ENCODE data around the gene TCF15. TPM values are rescaled to one million over a fixed set of nuclear protein-coding genes. Genes with fewer than 3 reads are reported as not detected.

The TCF15 gene
- polyA plus RNA-seq, 2 of the 4 experiments (the other 2 are of a cell fraction) = not detected

- H3K27ac ChIP-seq = peak overlapping the region; percentile 98
- ChIA-PET CTCF (interaction anchor here (1.0 to 5.2 kb wide), 7 partner anchors 8 to 93 kb away, joined by 3 to 60 read pairs (median 4); no protein-coding TSS in a partner anchor), POLR2A (no interaction called here)
- H3K4me3 ChIP-seq = no peak overlapping the region; the same call in 2 of the 3 replicates
- peaks cover 39% of the 10 kb centered on the region for H3K4me1 ChIP-seq
- H3K4me2 ChIP-seq = peak overlapping the region; percentile 81
- no peak for FAIRE-seq
- no peak for DNase-seq (ENCODE audit: low read depth in 1 of 2, low spot score in 1 of 2)
- 94% methylated on average over 3 of the region's 3 CpGs for WGBS (ENCODE audit: missing lambda C conversion rate)
- no peak for TF ChIP-seq NPAS2 (CRISPR knock-in tag; IDR thresholded peaks at IDR 0.05; ENCODE audit: borderline replicate concordance)
- no peak for TF ChIP-seq CHD4 (IDR thresholded peaks at IDR 0.05; ENCODE audit: borderline replicate concordance)
- no peak for TF ChIP-seq RNF2 (IDR thresholded peaks at IDR 0.05; ENCODE audit: borderline replicate concordance, low read depth)
- ATAC-seq = no peak
- no peaks in the 10 kb centered on the region for H3K9me3 ChIP-seq
Measured at GRCh38 chr20:654417-654750, 44.3 kb upstream of the TCF15 start.

DNA sequence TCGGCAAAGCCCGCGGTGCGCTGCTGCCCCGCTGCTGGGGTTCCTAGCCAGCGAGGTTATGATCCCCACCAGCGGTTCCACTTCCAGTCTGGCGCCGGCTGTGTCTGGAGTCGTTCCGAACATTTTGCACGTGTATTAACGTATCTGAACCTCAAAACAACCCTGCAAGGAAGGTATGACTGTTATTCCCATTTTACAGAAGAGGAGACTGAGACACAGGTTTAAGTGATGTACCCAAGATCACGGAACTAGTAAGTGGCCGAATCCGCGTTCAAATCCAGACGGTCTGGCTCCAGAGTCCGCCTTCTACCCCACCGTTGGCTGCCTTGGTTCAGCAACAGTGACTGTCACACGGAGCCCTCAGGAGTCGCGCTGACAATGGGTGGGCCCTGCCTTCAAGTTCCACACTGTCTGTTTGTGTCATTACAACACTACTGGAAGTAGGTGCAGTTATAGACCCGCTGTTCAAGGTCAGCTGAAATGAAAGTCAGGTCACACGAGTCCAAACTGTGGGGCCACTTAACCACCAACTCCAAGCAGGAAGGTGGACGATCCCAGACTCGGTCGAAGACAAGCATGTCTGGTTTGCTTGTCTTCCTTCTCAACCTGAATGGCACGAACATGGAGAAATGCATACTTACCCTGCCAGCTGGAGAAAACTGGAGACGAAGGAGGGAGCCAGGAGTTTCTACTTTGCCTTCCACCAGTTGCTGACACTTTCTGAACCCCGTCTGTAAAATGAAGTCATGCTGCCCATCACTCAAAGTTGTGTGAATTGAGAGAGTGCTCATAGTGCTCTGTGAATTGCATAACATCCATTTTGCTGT lies 43.7 kb upstream of the TCF15 start:
- ChIA-PET CTCF (interaction anchor here (1.0 to 5.2 kb wide), 5 partner anchors 9 to 92 kb away, joined by 3 to 60 read pairs (median 4); no protein-coding TSS in a partner anchor), POLR2A (no interaction called here)
- H3K4me3 ChIP-seq = peak overlapping the region; percentile 87
- DNase-seq (ENCODE audit: low read depth in 1 of 2, low spot score in 1 of 2) = peak in 1 of 2 experiments; percentile 52
- H3K4me1 ChIP-seq = peaks cover 34% of the 10 kb centered on the region
- no peak for ATAC-seq
- H3K4me2 ChIP-seq = peak overlapping the region; percentile 81
- 19% methylated on average over 28 of the region's 31 CpGs for WGBS (ENCODE audit: missing lambda C conversion rate)
- H3K27ac ChIP-seq = peak overlapping the region; percentile 98
- FAIRE-seq = no peak
- no peaks in the 10 kb centered on the region for H3K9me3 ChIP-seq
- TF ChIP-seq HDAC2 (IDR thresholded peaks at IDR 0.05) (peak; percentile 92), HOXB5 (CRISPR knock-in tag; IDR thresholded peaks at IDR 0.05) (no peak; the same call in 1 of the 2 replicates), RNF2 (IDR thresholded peaks at IDR 0.05; ENCODE audit: borderline replicate concordance, low read depth) (no peak), EHMT2 (IDR thresholded peaks at IDR 0.05; ENCODE audit: low read depth) (no peak), PHF8 (IDR thresholded peaks at IDR 0.05; ENCODE audit: borderline replicate concordance, low read depth) (peak; percentile 41; the same call in 1 of the 2 replicates), CHD4 (IDR thresholded peaks at IDR 0.05; ENCODE audit: borderline replicate concordance) (peak; percentile 96), GATA3 (IDR thresholded peaks at IDR 0.05; ENCODE audit: borderline replicate concordance) (no peak), CEBPB (IDR thresholded peaks at IDR 0.05) (peak; percentile 11 to 41; a peak in 1 of 4 replicates), HMGXB4 (CRISPR knock-in tag; IDR thresholded peaks at IDR 0.05; ENCODE audit: borderline replicate concordance) (peak; percentile 86), KDM1A (IDR thresholded peaks at IDR 0.05; ENCODE audit: low read depth) (peak; percentile 99), JUN (IDR thresholded peaks at IDR 0.05) (no peak; a peak in 1 of 5 replicates), HOXA7 (CRISPR knock-in tag; IDR thresholded peaks at IDR 0.05) (0 out of 2 replicates have a peak, but pooled peaks have one; percentile 61), BHLHE40 (IDR thresholded peaks at IDR 0.05; ENCODE audit: low read depth, low read length) (no peak), MAFK (IDR thresholded peaks at IDR 0.05; ENCODE audit: partially characterized antibody) (peak; percentile 36), FOSB (CRISPR knock-in tag; IDR thresholded peaks at IDR 0.05) (peak; percentile 75), FOSL2 (IDR thresholded peaks at IDR 0.05) (no peak), FOSL2 (CRISPR knock-in tag; IDR thresholded peaks at IDR 0.05) (no peak), POLR2A (IDR thresholded peaks at IDR 0.05; ENCODE audit: low read length) (peak; percentile 76), HOXB13 (CRISPR knock-in tag; IDR thresholded peaks at IDR 0.05; ENCODE audit: low read depth) (0 out of 2 replicates have a peak, but pooled peaks have one; percentile 62), RAD21 (conservative IDR thresholded peaks at IDR 0.05 in 1 of 2, IDR thresholded peaks at IDR 0.05 in 1 of 2) (0 out of 5 replicates have a peak, but pooled peaks of 1 of the 2 experiments have one; percentile 6), ZFP36 (IDR thresholded peaks at IDR 0.05; ENCODE audit: borderline replicate concordance, partially characterized antibody) (no peak), NFE2L2 (conservative IDR thresholded peaks at IDR 0.05; ENCODE audit: low read length) (no peak), HEYL (CRISPR knock-in tag; IDR thresholded peaks at IDR 0.05) (0 out of 2 replicates have a peak, but pooled peaks have one; percentile 40), EP300 (IDR thresholded peaks at IDR 0.05) (no peak), TP53 (CRISPR knock-in tag; IDR thresholded peaks at IDR 0.05) (peak; percentile 97)
- TF ChIP-seq, protein P1, sequence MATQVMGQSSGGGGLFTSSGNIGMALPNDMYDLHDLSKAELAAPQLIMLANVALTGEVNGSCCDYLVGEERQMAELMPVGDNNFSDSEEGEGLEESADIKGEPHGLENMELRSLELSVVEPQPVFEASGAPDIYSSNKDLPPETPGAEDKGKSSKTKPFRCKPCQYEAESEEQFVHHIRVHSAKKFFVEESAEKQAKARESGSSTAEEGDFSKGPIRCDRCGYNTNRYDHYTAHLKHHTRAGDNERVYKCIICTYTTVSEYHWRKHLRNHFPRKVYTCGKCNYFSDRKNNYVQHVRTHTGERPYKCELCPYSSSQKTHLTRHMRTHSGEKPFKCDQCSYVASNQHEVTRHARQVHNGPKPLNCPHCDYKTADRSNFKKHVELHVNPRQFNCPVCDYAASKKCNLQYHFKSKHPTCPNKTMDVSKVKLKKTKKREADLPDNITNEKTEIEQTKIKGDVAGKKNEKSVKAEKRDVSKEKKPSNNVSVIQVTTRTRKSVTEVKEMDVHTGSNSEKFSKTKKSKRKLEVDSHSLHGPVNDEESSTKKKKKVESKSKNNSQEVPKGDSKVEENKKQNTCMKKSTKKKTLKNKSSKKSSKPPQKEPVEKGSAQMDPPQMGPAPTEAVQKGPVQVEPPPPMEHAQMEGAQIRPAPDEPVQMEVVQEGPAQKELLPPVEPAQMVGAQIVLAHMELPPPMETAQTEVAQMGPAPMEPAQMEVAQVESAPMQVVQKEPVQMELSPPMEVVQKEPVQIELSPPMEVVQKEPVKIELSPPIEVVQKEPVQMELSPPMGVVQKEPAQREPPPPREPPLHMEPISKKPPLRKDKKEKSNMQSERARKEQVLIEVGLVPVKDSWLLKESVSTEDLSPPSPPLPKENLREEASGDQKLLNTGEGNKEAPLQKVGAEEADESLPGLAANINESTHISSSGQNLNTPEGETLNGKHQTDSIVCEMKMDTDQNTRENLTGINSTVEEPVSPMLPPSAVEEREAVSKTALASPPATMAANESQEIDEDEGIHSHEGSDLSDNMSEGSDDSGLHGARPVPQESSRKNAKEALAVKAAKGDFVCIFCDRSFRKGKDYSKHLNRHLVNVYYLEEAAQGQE (IDR thresholded peaks at IDR 0.05) = no peak
- TF ChIP-seq, protein P2, sequence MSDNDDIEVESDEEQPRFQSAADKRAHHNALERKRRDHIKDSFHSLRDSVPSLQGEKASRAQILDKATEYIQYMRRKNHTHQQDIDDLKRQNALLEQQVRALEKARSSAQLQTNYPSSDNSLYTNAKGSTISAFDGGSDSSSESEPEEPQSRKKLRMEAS (IDR thresholded peaks at IDR 0.05) = no peak; the same call in 1 of the 2 replicates
- TF ChIP-seq, protein P3, sequence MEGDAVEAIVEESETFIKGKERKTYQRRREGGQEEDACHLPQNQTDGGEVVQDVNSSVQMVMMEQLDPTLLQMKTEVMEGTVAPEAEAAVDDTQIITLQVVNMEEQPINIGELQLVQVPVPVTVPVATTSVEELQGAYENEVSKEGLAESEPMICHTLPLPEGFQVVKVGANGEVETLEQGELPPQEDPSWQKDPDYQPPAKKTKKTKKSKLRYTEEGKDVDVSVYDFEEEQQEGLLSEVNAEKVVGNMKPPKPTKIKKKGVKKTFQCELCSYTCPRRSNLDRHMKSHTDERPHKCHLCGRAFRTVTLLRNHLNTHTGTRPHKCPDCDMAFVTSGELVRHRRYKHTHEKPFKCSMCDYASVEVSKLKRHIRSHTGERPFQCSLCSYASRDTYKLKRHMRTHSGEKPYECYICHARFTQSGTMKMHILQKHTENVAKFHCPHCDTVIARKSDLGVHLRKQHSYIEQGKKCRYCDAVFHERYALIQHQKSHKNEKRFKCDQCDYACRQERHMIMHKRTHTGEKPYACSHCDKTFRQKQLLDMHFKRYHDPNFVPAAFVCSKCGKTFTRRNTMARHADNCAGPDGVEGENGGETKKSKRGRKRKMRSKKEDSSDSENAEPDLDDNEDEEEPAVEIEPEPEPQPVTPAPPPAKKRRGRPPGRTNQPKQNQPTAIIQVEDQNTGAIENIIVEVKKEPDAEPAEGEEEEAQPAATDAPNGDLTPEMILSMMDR (IDR thresholded peaks at IDR 0.05) = 0 out of 3 replicates have a peak, but pooled peaks have one; percentile 14
